Umbilical cord (tissue), 2 donors: ENCODE measurements around the gene RBBP6. TPM values are rescaled to one million over a fixed set of nuclear protein-coding genes. Genes with fewer than 3 reads are reported as not detected.
"Not testable (repeated sequence)": the region's sequence is repeated elsewhere in the genome, so short reads cannot be mapped to it uniquely, and the experiment has no call there.

ENCODE experiments used
- DNase-seq: peaks from one replicate; pipeline ENCODE4 v3.0.0-alpha.2; 2015; ENCODE audit warnings: low spot score
- total RNA-seq: library from RNA; depleted of rRNA; stranded (reverse); fragments of >200 nt; gene quantifications from one replicate; pipeline ENCODE4 v1.2.3, GENCODE V29; 2014; ENCODE audit warnings: low replicate concordance; ENCODE audit not compliant: insufficient read depth

Gene RBBP6
- 50.3 TPM for total RNA-seq

DNA sequence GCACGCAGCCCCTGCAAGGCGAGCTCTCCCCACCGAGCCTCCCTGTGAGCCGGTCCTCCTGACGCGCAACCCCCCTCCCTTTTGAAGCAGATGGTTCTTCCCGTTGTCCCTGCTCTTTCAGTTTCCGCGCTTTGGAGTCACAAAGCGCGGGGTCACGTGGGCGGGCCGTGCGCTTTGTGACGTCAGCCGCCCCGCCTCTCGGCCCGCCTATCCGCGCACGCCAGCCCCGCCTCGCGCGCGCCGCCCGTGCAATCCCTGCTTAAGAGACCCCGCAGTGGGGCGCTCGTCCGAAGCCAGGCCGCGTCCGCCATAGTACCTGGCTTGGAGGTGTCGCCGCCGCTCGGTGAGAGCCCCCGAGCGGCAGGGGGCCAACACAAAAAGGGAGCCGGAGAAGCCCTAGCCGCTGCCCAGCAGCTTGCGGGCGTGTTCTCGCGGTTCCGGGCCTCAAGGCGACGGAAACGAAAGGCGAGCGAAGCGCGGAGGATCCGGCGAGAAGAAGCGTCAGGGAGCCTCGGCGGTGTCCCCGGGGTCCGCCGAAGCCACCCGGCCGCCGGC, at the start of gene RBBP6:
RBBP6 (plus strand) TSS at position 272 of the 555 bp plus-strand sequence. CDS start 1,061 bp downstream, outside the sequence.
- peak; percentile 98 for DNase-seq

GRCh38 chr16:24490866-24491265, 48.5 kb upstream of the RBBP6 start:
- DNase-seq: no peak

DNA sequence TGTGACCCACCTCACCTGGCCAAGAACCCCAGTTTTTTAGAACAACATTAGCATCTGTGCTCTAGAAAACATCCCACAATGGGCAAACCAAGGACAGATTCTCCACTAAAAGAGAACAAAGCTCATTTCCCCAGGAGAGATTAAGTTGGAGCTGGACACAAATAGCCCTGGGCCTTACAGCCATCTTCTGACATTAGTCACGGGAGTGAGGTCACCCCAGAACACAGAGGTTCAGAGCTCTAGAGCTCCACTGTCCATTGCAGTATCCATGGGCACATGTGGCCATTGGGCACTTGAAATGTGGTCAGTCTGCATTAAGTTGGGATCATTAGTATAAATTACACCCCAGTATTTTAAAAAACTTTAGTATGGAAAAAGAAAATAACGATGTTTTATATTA, 47.6 kb upstream of the RBBP6 start:
- no peak for DNase-seq

- no peak for DNase-seq
Measured at GRCh38 chr16:24493821-24494220, 45.5 kb upstream of the RBBP6 start.

DNA sequence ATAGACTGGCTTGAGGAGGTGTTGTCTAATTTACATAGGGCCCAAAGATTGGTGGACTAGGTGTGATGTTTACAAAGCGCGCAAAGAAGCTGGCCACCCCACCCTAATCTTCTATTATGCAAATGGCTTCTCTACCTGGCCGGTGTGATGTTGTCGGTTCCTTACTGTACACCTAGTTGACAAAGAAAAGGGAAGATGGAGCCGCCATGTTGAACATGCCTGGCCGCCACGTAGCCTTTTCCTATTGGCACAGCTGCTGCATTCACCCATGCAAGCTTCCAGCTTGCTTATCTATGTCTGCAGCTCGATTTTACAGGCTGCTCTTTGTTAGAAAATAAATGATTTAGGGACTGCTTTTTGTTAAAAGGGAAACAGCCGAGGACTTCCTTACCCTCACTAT, 44.2 kb upstream of the RBBP6 start:
- not testable (repeated sequence) for DNase-seq

DNA sequence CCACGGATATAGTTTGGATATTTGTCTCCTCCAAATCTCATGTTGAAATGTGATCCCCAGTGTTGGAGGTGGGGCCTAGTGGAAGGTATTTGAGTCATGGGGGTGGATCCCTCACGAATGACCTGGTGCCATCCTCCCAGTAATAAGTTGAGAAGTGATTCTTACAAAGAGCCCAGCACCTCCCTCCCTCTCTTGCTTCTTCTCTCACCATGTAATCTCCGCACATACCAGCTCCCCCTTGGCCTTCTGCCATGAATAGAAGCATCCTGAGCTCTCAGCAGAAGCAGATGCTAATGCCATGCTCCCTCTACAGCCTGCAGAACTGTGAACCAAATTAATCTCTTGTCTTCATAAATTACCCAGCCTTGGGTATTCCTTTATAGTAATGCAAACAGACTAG, 41.9 kb upstream of the RBBP6 start:
- no peak for DNase-seq

GRCh38 chr16:24499193-24499814, 40.1 kb upstream of the RBBP6 start:
- DNase-seq: peak; percentile 10

DNA sequence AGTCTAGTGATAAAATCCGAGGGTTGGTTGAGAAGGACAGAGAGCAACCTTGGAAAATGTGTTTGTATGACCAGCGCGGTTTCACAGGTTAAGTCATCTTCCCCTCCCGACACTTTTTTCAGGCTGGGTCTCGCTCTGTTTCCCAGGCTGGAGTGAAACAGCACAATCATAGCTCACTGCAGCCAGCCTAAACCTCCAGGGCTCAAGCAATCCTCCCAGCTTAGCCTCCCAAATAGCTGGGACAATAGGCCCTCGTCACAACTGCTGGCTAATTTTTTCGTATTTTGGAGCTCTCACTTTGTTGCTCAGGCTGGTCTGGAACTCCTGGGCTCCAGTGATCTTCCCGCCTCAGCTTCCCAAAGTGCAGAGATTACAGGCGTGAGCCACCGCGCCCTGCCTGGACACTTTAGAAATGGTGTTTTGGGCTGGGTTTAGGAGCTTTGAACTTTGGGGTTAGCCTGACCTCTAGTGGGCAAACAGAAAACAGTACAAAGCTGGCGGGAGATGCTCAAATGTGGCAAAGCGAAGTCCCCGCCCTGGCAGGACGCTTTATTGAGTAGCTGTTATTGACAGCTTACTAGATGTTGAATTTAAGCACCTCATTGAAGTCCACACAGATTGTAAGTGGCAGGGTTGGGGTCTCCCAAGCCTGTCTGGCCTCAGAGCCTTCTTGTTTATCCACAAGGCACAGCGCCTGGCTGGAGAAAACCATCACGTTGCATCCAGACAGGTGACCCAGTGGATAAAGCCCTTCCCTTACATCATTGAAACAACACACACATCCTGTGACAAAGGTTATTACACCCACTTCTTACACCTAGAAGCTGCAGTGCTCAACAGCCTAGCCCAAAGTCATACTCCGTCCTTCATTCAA, 34.7 kb upstream of the RBBP6 start:
- peak; percentile 64 for DNase-seq

- DNase-seq: no peak
Measured at GRCh38 chr16:24505959-24506358, 33.4 kb upstream of the RBBP6 start.

GRCh38 chr16:24507959-24508480, 31.3 kb upstream of the RBBP6 start:
- no peak for DNase-seq

- DNase-seq: peak; percentile 60
Measured at GRCh38 chr16:24508614-24509013, 30.8 kb upstream of the RBBP6 start.

- DNase-seq: no peak
Measured at GRCh38 chr16:24509536-24509935, 29.8 kb upstream of the RBBP6 start.

GRCh38 chr16:24511174-24511573, 28.2 kb upstream of the RBBP6 start:
- no peak for DNase-seq

GRCh38 chr16:24511792-24512191, 27.6 kb upstream of the RBBP6 start:
- DNase-seq: no peak

DNA sequence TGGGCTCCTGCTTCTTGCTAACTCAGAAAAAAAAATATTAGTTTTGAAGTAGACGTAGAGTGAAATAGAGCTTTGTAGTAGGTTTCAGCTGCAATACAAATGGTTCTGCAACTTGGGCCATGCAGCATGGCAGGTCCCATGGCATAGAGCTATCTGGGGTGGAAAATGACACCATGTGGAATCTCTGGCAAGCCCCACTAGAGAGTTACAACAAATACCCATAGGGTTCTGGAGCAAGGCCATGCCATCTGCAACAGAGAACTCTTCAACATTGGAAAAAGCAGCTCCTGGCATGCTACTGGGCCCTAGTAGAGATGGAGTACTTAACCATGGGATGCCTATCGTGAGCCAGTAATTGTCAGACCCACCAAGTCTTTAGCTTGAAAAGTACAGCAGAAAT, 25.3 kb upstream of the RBBP6 start:
- no peak for DNase-seq

DNA sequence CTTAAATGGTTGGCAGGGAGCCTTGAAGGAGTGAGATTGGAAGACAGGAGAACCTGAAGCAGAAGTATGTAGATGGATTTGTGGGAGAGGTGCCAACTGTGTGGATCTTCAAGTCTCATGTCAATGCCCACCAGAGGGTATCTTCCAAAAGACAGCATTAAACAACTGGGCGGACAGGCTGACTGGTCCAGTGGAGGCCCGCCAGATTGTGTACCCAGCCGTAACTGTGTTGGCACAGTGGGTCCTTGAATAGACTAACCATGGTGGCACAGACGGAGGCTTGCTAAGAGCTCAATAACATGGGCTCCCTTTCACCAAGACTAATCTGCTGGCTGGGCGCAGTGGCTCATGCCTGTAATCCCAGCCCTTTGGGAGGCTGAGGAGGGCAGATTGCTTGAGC, 24.2 kb upstream of the RBBP6 start:
- no peak for DNase-seq

- peak; percentile 89 for DNase-seq
Measured at GRCh38 chr16:24516900-24517669, 22.3 kb upstream of the RBBP6 start.

- no peak for DNase-seq
Measured at GRCh38 chr16:24518498-24518897, 20.9 kb upstream of the RBBP6 start.

DNA sequence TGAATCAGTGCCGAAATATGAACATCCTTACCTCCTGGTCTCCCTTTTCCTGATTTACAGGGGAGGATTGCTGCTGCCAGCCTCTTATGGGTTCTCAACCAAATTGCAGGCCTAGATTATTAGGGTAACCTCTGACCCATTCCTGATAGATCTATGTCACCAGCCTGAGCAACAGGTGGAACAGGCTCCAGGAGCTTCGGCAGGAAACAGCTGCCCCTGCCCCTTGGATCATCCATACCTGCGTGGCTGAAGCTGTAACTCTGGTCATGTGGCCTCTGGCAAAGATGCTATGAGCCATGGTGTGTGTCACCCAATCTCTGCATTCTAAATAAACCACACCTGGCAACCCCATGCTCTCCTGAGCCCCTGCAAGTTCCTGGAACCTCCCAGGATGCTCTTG, 18.4 kb upstream of the RBBP6 start:
- DNase-seq: no peak

DNA sequence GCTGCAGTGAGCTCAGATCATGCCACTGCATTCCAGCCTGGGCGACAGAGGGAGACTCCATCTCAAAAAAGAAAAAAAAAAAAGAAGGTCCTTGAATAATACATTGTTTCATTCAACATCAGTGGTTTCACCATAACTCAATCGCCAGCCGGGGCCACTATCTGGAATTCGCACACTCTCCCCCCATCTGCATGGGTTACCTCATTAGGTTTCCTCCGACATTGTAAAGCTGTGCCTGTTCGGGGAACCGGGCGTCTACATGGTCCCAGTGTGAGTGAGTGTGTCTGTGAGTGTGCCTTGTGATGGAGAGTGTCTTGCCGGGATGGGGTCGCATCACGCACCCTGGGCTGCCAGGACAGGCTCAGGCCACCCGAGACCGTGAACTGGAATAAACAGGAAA, 16.6 kb upstream of the RBBP6 start:
- no peak for DNase-seq

- DNase-seq: peak; percentile 62
Measured at GRCh38 chr16:24523569-24523968, 15.8 kb upstream of the RBBP6 start.
